CD4-positive, alpha-beta T cell treated with Interleukin-10 for 1 hour (primary cell): ENCODE data around the gene EPM2A.
A peak's percentile ranks its signal among the peaks of the same experiment; 100 is the strongest.
"Not testable (repeated sequence)": the region's sequence is repeated elsewhere in the genome, so short reads cannot be mapped to it uniquely, and the experiment has no call there.

Experiments used
- DNase-seq: peaks from one replicate; pipeline ENCODE4 v3.0.0-alpha.2; 2020

Gene EPM2A

DNA sequence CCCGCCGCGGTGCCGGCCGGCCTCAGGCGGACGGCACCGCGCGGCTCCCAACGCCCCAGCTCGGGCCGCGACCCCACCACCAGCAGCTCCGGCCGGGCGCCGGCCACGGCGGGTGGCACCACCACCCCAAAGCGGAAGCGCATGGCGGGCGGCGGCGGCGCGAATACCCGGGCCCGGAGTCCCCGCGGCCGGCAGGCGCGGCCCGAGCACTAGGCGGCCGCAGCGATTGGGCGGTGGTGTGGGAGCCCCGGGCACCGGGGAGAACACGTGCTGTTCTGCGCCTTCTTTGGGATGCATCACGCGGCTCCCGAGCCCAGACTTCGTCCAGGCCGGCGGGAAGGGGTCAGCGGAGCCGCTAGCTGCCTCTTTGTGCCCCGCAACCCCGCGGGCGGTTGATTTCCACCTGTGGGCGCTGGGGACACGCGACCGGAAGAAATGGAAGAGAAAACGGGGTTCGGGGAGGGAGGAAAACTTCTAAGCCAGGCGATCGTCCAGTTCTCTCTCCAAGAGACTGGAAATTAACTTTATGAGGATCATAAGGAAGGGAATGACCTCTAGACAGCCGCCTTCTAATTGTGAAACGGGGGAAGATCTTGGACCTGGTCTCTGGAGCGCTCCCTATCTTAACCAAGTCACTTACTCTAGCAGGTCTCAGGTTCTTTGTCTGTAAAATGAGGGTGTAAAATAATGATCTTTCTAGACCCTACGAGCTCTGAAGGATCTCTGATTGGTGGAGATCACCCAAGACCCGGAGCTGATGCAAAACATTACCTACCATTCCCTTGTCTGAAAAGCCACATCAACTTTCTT lies at the start of gene EPM2A:
Gene EPM2A (minus strand): TSS at position 165 of the 810 bp plus-strand sequence. CDS start 22 bp downstream, at position 143.
- DNase-seq = peak; percentile 70

DNA sequence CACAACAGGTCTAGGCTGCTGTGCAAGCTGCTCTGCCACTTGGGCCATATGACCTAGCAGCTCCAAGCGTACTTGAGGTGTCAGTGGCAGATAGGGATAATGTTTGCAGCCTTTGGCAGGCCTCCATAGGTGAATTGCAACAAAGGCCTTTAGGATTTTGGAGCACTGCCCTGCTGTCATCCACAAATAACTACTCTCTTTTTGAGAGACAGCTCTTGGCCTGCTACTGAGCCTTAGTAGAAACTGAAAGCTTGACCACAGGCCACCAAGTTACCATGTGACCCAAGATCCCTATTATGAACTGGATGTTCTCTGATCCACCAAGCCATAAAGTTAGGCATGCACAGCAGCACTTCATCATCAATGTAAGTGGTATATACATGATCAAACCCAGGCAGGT lies 49.4 kb upstream of the EPM2A start:
- no peak for DNase-seq

DNA sequence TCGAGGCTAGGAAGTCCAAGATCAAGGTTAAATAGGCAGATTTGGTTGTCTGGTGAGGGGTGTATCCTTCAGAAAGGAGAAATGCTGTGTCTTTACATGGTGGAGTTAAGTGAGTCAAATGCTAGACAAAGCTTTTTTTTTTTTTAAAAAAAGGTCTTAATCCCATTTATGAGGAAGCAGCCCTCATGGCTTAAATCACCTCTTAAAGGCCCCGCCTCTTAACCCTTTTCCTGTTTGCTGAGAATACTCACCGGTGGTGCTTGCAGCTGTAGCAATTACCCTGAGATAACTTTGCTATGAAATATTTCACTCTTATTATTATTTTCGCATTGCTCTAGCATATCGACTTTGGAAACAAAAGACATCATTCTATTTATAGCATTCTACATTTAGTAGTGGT lies 48.5 kb upstream of the EPM2A start:
- DNase-seq = no peak

DNA sequence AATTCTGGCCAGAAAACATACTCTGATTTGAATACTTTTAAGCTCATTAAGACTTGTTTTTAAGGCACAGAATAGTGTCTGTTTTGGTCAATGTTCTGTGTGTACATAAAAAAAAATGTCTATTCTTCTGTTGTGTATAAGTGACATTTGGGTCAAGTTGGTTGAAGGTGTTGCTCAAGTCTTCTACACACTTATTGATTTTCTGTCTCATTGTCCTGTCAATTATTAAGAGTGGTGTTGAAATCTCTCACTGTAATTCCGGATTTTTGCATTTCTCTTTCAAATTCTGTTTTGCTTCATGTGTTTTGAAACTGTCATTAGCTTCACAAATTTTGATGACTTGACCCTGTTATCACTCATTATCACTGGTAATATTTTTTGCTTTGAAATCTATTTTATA lies 37.5 kb upstream of the EPM2A start:
- no peak for DNase-seq

DNA sequence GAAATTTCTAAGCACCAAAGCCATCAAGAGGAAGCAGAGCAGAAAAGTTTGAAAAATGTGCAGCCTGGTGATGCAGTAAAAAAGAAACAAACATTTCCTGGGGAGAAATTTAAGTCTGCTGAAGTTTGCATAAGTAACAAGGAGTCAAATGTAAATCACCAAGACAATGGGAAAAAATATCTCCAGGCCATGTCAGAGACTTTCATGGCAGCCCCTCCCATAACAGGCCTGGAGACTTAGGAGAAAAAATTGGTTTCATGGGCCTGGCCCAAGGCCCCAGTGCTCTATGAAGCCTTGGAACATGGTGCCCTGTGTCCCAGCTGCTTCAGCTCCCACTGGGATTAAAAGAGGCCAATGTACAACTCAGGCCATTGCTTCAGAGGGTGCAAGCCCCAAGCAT lies 30.1 kb upstream of the EPM2A start:
- no peak for DNase-seq

DNA sequence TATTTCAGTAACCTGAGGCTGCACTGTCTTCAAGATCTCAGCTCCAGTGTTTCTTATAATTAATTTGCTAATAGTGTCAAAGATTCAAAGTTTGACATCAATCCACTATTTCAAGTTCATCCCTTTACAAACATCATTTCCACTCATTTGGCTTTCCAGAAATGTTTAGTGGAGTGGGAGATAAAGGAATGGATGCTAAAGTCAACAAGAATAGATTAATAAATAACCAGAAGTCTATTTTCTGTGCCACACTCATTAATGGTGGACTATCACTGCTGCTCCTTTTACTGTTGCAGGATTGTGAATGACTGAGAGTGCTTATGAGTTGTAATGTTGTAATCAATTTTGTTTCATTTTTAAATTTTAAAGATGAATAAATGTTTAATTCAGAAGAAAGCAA lies 28.4 kb upstream of the EPM2A start:
- no peak for DNase-seq

DNA sequence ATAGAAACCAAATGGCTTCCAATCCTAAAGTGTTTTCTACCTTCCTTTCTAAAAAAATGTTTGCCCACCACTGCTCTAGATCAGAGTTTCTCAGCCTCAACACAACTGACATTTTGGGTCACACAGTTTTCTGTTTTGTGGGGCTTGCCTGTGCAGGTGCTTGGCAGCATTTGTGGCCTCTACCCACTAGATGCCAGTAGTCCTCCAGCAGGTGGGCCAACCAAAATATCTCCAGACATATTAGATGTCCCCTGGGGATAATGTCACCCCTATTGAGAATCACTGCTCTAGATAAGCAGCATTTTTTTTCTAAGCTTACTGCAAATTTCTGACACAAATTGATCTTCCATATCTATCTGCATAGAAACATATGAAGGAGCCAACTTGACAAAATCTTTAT lies 26.3 kb upstream of the EPM2A start:
- peak; percentile 15 for DNase-seq

DNA sequence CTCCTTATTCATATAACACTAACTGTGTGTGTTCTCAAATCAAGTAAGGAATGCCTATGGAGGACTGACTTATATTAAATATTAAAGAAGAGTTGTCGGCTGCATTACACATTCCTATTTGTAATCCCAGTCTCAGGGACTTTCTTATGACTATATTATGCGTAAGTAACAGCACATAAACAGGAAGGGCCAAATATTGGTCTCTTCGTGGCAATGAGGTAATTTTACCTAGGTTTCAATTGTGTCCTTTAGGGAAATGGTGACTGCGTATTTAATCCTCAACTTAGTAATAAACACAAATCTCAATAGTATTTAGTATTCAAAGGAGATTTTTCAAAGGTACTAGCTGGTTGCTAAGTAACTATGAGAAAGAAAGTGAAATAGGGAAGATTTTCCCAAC lies 22.8 kb upstream of the EPM2A start:
- DNase-seq = no peak

DNA sequence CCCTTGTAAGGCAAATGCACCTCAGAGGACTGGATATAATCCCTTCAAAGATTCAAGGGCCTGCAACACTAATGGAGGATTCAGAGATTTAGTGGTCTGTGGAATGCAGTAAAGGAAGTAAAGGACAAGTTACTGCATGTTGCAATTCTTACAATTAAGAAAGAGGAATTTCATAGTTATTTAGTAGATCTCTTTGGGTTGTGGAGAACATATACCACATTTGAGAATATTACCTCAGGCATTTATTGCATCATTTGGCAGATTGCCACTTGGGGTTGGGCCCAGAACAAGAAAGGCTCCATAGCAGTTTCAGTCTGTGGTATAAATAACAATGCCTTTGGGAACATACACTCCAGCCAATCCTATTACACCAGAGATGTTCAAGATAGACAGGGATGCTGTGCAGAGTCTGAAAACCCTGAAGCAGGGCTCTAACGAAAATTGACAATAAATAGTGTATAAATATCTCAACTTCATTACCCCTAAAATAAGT lies 20.9 kb upstream of the EPM2A start:
- DNase-seq = no peak

DNA sequence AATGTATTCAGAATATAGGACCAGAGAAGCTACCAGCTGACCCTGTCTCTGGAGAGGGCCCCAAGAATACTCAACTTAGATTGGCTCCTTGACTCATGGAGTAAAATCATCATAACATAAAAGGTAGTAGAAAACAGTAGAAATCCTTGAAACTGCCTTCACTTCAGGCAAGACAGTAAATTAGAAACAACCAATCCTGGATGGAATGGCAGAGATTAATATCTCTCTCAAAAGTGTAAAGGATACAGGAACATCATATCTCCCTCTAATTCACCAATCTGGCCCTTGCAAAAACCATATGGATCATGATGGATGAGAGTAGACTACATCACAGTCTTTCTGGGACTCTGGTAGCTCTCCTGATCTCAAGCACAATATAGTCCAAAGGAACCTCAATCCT lies 20.4 kb upstream of the EPM2A start:
- DNase-seq = no peak

DNA sequence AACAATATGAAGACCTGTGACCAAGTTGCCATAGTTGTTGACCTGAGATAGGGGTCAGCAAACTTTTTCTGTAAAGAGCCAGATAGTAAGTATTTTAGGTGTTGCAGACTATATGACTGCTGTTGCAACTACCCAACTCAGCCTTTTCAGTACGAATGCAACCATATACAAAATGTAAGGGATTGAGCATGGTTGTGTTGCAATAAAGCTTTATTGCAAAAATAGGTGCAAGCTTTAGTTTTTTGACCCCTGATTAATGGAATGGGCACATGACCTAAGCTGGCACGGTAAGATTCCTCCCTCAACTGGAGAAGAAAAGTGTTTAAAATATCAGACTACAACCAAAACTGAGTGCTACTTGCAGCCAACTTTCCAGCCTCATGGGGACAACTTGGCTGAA lies 17.3 kb upstream of the EPM2A start:
- no peak for DNase-seq

DNA sequence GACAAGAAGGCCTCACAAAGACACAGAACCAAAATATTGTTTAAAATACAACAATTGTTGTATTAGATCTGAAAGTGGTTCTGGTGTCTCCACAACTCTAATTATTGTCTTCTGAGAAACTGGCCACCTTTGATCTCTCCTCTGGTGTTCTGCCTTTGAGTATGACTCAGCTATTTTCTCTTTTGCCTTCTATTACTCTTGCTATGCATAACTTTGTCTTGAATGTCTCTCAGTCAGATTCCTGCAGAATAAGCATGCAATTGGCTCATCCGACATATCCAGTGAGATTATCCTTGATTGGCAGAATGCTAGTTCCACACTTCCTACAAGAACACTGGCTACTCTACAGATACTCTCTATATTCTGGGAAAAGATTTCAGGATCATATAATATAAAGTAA lies 14.3 kb upstream of the EPM2A start:
- no peak for DNase-seq

DNA sequence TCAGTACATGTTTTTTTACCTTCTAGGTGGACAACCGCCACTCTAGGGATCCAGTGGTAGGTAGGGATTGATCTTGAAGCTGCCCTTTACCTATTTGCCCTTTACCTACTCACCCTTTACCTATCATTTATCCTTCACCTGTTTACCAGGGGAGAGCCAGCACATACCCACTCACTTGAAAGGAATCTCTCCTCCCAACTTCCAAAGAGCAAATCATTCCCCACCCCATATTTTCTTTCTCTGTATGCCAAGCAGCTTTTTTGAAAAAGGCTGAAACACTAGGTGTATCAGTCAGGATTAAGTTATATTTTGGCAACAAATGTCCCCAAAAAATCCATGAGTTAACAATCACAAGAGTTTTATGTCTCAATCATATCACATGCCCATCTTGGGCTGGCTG lies 10.5 kb upstream of the EPM2A start:
- no peak for DNase-seq

DNA sequence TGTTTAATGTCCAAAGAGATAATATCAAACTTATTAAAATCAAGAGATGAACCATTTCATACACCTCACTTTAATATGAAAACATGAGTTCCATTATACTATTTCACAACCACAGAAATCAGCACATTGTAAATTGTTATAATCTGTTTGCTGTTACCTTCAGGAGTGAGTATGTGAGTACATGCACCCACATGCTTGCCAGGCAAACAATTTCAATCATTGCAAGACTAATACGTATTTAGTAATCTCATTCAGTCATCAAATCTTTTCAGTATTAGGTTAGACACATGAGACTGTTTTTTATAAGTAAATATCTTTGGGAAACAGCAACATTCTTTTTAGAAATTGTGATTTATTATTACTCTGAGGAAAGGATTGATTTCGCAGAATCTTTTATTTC lies 9.3 kb upstream of the EPM2A start:
- DNase-seq = no peak

DNA sequence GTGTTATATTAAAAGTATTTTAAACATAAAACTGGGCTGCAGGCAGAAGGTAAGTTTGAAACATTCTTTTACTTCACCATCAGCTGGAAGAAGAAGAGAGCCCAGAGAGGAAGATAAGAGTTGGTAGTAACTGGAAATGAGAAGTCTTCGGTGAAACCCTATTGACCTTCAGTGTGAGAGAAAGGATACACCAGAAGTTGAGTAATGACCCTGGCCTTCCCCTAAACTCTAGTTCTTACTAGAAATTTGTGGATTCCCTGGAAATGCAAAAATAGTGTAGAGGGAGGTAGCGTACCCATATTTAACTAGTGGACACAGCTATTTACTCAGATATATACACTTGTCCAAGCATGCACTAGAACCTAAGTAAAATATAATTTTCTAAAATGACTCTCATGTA lies 8.0 kb upstream of the EPM2A start:
- no peak for DNase-seq

DNA sequence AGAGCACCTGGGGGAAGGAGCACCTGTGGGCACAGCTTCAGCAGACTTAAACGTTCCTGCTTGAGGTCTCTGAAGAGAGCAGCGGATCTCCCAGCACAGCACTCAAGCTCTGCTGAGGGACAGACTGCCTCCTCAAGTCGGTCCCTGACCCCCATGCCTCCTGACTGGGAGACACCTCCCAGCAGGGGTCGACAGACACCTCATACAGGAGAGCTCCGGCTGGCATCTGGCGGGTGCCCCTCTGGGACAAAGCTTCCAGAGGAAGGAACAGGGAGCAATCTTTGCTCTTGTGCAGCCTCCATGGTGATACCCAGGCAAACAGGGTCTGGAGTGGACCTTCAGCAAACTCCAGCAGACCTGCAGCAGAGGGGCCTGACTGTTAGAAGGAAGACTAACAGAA lies 7.2 kb upstream of the EPM2A start:
- DNase-seq = not testable (repeated sequence)

DNA sequence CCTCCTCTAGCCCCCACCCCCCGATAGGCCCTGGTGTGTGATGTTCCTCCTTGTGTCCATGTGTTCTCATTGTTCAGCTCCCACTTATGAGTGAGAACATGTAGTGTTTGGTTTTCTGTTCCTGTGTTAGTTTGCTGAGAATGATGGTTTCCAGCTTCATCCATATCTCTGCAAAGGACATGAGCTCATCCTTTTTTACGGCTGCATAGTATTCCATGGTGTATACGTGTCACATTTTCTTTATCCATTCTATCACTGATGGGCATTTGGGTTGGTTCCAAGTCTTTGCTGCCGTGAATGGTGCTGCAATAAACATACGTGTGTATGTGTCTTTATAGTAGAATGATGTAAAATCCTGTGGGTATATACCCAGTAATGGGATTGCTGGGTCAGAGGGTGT lies 4.4 kb upstream of the EPM2A start:
- DNase-seq = not testable (repeated sequence)

DNA sequence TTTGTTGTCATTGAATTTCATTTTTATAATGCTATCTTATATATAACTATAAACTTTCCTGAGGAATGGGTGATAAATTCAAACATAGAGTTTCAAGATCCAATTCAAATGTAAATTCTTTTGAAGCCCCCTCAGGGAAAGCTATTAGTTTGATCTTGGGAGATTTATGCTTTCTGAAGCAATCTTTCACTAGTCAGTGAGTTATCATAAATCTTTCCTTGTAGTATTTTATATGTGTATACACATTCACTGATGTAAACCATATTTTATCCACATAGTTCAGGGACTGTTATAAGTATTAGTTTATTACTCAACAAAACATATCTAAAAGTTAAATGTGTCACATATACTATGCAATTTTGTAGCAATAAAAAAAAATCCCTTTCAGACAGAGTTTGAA lies 2.9 kb upstream of the EPM2A start:
- DNase-seq = no peak

DNA sequence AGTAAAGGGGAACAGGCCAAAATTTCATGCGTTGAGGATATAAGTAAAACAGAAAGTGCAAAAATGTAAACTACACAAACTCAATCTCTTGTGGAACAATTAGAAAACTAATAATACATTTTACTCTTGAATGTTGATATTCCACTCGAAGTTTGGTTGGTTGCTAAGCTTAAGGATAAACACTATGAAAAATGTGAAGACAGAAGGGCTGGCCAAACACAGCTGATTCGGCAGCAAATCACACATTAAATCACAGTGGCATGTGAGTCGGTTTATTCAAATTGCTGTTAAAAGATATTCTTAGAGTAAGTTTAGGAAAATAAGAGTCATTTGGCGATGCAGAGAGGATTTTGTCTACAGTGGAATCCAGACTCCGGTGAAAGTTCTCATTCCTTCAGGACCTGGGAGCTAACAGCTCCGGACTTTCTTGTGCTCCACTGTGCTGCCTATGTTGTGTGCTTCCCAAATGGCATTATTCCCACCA lies 1.4 kb upstream of the EPM2A start:
- no peak for DNase-seq

DNA sequence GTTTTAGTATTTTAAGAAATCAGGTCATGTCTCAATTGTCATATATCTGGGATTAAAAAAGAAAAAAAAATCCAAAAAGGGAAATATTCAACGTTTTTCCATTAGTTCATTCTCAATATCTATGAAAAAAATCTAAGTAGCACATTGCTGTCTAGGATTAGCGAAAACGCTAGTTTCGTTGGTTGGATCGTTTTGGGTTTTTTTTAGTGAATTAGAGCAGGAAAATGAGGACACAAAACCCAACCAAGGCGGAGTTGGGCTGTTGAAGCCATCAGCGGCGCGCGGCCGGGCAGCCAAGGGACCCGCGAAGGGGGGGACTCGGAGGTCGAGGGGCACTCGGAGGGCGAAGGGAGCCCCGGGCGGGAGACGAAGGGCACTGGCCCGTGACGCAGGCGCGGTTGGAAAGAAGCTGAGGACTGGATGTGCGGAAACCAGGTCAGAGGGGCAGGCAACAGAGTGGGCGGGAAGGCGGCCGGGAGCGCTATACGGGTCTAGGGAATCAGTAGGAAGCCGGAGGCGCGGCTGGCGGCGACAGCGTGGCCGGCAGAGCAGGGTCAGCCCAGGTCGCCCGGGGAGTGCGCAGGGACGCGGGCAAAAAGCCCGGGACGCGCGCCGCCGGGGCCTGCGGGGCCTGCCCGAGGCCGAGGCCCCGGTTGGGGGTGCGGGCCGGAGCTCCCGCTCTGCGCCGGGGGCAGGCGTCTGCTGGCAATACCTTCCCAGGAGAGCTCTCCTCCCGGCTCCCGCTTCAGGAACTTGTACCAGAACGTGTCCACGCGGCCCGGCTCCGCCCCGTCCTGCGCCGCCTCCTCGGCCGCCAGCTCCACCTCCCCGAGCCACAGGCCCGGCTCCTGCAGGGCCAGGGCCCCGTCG lies 599 bp downstream of the EPM2A start:
- DNase-seq = peak; percentile 65

DNA sequence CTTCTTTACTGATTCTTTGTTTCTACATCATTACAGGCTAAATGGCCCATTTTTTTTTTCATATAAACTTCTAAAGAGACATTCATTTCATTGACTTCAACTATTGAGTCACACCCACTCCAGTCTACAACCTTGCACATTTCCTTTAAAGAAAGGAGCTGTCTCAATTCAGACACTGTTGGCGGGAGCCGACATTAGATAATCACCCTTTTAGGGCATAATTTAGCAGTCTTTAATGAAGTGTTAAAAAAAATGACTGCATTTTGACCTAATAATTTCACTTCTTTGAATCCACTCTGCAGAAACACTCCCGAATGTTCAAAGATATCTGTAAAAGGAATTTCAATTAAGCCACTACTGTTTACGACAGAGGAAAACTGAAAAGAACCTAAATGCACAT lies 1.5 kb downstream of the EPM2A start:
- no peak for DNase-seq

DNA sequence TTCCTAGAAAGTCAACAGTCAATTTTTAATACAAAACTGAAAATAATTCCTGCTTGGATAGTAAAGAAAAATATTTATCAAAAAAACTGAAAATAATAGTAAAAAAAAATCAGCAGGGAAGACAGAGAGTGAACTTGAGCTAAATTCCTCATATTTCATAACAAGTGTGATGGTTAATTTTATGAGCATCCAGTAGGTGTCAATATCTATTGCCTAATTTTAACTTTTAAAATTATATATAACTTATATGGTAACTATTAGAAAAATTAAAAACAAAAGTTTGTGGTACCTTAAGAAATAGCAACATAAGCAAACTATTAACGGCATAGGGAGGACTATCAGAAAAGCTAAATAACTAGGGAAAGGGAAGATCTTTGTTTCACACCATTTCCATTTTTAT lies 2.1 kb downstream of the EPM2A start:
- no peak for DNase-seq

DNA sequence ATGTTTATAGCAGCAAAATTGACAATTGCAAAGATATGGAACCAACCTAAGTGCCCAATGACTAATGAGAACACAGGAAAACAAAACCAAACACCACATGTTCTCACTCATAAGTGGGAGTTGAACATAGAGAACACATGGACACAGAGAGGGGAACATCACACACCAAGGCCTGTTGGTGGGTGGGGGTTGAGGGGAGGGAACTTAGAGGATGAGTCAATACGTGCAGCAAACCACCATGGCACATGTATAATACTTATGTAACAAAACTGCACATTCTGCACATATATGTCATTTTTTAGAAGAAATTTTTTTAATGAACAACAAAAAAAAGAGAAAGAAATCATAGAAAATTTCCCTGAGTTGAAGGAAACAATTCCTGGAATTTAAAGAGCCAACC lies 3.9 kb downstream of the EPM2A start:
- DNase-seq = no peak

DNA sequence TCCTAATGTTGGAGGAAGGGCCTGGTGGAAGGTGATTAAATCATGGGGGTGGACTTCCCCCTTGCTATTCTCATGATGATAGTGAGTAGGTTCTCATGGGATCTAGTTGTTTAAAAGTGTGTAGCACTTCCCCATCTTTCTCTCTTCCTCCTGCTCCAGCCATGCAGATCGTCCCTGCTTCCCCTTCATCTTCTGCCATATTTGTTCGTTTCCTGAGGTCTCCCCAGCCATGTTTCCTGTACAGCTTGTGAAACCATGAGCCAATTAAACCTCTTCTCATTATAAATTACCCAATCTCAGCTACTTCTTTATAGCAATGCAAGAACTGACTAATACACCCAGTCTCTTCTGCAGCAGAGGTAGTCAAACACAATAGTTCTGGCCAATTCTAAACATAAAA lies 5.4 kb downstream of the EPM2A start:
- DNase-seq = no peak
